Measurements from ENCODE around the gene SIDT2.
"Not testable (repeated sequence)": the region's sequence is repeated elsewhere in the genome, so short reads cannot be mapped to it uniquely, and the experiment has no call there.

The SIDT2 gene

DNA sequence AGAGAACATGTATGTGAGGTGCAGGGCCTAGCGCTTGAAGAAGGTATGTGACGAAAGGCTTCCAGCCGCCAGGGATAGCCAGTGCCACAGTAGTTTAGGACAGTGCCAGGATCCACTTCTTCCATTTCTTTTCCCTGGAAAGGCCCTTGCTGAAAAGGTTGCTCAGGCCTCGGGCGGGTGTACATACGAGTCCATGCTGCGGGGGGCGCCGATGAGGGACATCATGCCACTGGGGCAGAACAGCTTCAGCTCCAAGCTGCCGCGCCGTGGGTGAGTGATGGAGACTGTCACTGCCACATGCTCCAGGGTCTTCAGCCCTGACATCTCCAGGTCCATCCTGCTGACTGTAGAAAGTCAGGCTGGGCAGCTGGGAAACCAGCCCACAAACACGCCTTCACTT, 30.2 kb downstream of the SIDT2 start:
- H3K4me1 ChIP-seq (ENCODE audit: insufficient read depth, insufficient read length); H3K9me3 ChIP-seq (ENCODE audit: insufficient read depth, low read length); H3K27me3 ChIP-seq (ENCODE audit: insufficient read depth, insufficient read length); H3K9ac ChIP-seq (ENCODE audit: insufficient read length, low read depth); DNase-seq (ENCODE audit: low read depth, low spot score); H3K4me3 ChIP-seq (ENCODE audit: insufficient read length, low read depth): not testable (repeated sequence)
- H3K36me3 ChIP-seq (ENCODE audit: insufficient read depth, insufficient read length, low read length) = peaks cover 32% of the 10 kb centered on the region

DNA sequence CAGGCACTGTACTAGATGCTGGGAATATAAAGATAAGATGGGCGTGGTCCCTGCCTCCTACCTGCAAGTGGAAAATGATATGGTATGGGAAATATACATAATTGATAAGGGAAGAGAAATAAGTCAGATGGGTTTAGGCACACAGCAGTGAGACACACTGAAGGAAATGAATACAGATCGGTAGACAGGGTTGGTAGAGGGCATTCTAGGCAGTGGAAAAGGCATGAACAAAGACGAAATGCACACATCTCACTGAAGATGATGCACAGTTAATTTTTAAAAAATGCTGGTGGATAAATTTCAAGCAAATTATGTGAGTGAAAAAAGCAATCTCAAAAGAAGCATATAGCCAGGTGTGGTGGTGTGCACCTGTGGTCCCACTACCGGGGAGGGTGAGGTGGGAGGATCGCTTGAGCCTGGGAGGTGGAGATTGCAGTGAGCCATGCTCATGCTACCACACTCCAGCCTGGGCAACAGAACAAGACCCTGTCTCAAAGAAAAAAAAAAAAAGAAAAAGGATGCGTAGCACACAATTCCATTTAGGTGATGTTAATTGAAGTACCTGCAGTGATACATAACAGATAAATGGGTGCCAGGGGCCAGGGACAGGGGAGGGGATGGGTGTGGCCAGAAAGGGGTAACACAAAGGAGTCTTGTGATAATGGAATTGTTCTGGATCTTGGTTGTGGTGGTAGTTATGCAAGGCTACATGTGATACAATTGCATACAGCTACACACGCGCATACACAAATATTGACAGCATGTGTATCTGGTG, 31.0 kb downstream of the SIDT2 start:
- peaks cover 29% of the 10 kb centered on the region for H3K36me3 ChIP-seq (ENCODE audit: insufficient read depth, insufficient read length, low read length)
- not testable (repeated sequence) for H3K9ac ChIP-seq (ENCODE audit: insufficient read length, low read depth); H3K9me3 ChIP-seq (ENCODE audit: insufficient read depth, low read length); H3K4me3 ChIP-seq (ENCODE audit: insufficient read length, low read depth); H3K27me3 ChIP-seq (ENCODE audit: insufficient read depth, insufficient read length); H3K4me1 ChIP-seq (ENCODE audit: insufficient read depth, insufficient read length); DNase-seq (ENCODE audit: low read depth, low spot score)

DNA sequence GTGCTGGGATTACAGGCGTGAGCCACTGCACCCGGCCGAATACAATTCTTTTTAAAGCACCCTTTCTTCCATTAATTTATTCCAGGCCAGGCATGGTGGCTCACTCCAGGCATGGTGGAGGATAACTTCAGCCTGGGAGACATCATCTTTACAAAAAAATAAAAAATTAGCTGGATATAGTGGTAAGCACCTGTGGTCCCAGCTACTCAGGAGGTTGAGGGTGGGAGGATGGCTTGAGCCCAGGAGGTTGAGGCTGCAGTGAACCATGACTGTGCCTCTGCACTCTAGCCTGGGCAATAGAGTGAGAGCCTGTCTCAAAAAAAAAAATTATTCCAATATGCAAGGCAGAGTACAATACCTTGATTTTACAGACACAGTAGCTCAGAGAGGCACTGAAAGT, 32.1 kb downstream of the SIDT2 start:
- DNase-seq (ENCODE audit: low read depth, low spot score) = no peak
- Histone ChIP-seq H3K4me1 (ENCODE audit: insufficient read depth, insufficient read length) (no peaks in the 10 kb centered on the region), H3K9me3 (ENCODE audit: insufficient read depth, low read length) (no peaks in the 10 kb centered on the region), H3K27me3 (ENCODE audit: insufficient read depth, insufficient read length) (no peaks in the 10 kb centered on the region), H3K9ac (ENCODE audit: insufficient read length, low read depth) (no peak overlapping the region), H3K36me3 (ENCODE audit: insufficient read depth, insufficient read length, low read length) (peaks cover 22% of the 10 kb centered on the region), H3K4me3 (ENCODE audit: insufficient read length, low read depth) (no peak overlapping the region)
- TF ChIP-seq YY1 (IDR thresholded peaks at IDR 0.05; ENCODE audit: insufficient read depth, insufficient read length) (no peak), SUZ12 (IDR thresholded peaks at IDR 0.05; ENCODE audit: extremely low read depth, insufficient read depth, insufficient read length) (no peak), ZNF274 (IDR thresholded peaks at IDR 0.05; ENCODE audit: low read depth, low read length) (no peak)

DNA sequence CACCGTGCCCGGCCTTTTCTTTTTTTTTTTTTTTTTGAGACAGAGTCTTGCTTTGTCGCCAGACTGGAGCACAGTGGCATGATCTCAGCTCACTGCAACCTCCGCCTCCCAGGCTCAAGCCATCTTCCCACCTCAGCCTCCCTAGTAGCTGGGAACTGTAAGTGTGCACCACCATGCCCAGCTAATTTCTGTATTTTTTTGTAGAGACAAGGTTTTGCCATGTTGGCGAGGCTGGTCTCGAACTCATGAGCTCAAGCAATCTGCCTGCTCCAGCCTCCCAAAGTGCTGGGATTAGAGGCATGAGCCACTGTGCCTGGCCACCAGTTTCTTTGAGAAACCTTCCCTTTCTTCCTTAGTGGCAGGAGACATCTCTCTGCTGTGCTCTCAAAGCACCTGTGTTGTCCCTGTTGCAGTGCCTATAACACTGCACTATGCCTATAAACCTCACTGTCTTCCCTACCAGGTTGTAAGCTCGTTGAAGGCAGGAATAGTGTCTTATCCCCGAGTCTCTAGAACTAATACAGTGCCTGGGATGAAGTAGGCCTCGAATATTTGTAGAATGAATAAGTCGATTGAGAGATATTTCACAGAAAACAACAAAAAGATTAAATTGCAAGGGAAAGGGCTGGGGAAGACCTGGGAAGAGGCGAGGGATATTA, 34.3 kb downstream of the SIDT2 start:
- DNase-seq (ENCODE audit: low read depth, low spot score) = no peak
- H3K27me3 ChIP-seq (ENCODE audit: insufficient read depth, insufficient read length) = no peaks in the 10 kb centered on the region
- H3K9ac ChIP-seq (ENCODE audit: insufficient read length, low read depth) = no peak overlapping the region
- no peaks in the 10 kb centered on the region for H3K9me3 ChIP-seq (ENCODE audit: insufficient read depth, low read length)
- no peak overlapping the region for H3K4me3 ChIP-seq (ENCODE audit: insufficient read length, low read depth)
- TF ChIP-seq SUZ12 (IDR thresholded peaks at IDR 0.05; ENCODE audit: extremely low read depth, insufficient read depth, insufficient read length) = no peak
- TF ChIP-seq ZNF274 (IDR thresholded peaks at IDR 0.05; ENCODE audit: low read depth, low read length) = no peak
- no peak for TF ChIP-seq YY1 (IDR thresholded peaks at IDR 0.05; ENCODE audit: insufficient read depth, insufficient read length)
- H3K4me1 ChIP-seq (ENCODE audit: insufficient read depth, insufficient read length) = no peaks in the 10 kb centered on the region
- peaks cover 35% of the 10 kb centered on the region for H3K36me3 ChIP-seq (ENCODE audit: insufficient read depth, insufficient read length, low read length)

DNA sequence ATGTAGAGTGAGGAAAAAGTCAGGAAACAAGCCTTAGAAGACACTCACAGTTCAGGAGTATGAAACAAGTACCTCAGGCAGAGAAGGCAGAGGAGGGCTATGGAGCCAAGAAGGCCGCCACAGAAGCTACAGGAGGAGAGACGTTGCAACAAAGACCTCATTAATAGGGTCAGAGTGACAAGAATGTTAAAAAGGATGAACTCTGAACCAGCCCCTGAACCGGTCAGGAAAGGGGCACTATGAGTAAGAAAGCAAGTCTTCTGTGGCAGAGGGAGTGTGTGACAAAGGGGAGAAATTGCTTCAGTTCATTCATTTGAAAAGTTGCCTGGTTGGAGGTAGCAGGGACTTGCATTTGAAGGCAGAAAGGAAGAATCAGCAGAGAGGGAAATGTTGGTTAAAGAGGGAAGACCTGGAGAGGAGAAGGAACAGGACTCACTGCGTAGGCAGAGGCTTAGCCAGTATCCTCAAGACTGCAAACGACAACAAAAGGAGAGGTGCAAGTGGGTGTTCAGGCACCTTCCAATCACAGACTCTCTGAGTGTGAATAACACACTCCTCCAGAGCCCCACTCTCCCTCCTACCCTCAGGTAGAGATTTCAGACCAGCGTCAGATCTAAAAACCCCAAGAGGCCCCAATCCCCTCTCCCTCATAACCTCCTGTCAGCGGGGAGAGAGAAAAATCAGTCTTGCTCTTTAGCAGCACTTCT, 36.0 kb downstream of the SIDT2 start:
- Histone ChIP-seq H3K27me3 (ENCODE audit: insufficient read depth, insufficient read length) (no peaks in the 10 kb centered on the region), H3K9me3 (ENCODE audit: insufficient read depth, low read length) (no peaks in the 10 kb centered on the region), H3K9ac (ENCODE audit: insufficient read length, low read depth) (no peak overlapping the region), H3K4me3 (ENCODE audit: insufficient read length, low read depth) (no peak overlapping the region), H3K4me1 (ENCODE audit: insufficient read depth, insufficient read length) (no peaks in the 10 kb centered on the region), H3K36me3 (ENCODE audit: insufficient read depth, insufficient read length, low read length) (peaks cover 53% of the 10 kb centered on the region)
- DNase-seq (ENCODE audit: low read depth, low spot score) = no peak
- TF ChIP-seq SUZ12 (IDR thresholded peaks at IDR 0.05; ENCODE audit: extremely low read depth, insufficient read depth, insufficient read length) (no peak), ZNF274 (IDR thresholded peaks at IDR 0.05; ENCODE audit: low read depth, low read length) (no peak), YY1 (IDR thresholded peaks at IDR 0.05; ENCODE audit: insufficient read depth, insufficient read length) (no peak)

DNA sequence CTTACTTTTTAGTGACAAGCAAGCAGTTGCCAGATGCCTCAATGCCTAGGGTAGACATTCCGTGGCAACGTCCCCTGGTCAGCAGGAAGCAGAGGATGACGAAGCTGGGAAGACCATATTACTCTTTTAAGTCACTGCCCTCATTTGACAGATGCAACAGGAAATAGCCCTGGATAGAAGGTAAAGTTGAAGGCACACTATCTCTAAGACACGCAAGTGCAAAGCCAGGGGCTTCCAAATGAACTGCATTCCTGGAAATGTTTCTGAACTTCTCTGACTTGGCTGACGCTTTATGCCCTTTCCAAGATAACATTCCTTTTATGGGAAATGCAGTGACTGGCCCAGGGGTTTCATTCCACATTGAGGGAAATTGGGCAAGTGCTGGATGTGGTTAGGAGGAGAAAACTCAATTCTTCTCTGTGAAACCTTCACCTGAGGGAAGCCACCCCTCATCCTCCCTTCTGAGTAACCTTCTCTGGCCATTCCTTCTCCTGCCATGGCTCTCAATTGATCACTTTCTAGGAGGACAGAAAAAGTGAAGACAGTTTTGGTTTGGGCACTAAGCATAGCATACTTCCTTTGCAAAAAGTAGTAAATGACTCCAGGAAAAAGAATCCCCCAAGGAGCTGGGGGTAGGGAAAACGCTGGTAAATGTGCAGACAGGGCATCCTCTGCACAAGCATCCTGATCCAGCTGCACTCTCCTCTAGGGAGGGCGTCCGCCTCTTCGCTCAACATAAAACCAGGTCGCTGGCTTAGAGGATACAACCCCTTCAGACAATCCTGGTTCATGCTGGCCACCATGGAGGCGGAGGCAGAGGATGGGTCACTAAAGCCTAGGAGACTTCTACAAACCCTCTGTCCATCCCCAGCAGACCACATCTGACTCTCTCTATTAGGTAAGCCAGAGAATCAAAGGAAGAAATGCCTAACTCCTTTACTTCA, 38.9 kb downstream of the SIDT2 start:
- TF ChIP-seq ZNF274 (IDR thresholded peaks at IDR 0.05; ENCODE audit: low read depth, low read length) (no peak), YY1 (IDR thresholded peaks at IDR 0.05; ENCODE audit: insufficient read depth, insufficient read length) (no peak), SUZ12 (IDR thresholded peaks at IDR 0.05; ENCODE audit: extremely low read depth, insufficient read depth, insufficient read length) (no peak)
- Histone ChIP-seq H3K4me3 (ENCODE audit: insufficient read length, low read depth) (no peak overlapping the region), H3K9me3 (ENCODE audit: insufficient read depth, low read length) (no peaks in the 10 kb centered on the region), H3K36me3 (ENCODE audit: insufficient read depth, insufficient read length, low read length) (peaks cover 79% of the 10 kb centered on the region), H3K4me1 (ENCODE audit: insufficient read depth, insufficient read length) (peaks cover 5% of the 10 kb centered on the region), H3K9ac (ENCODE audit: insufficient read length, low read depth) (no peak overlapping the region), H3K27me3 (ENCODE audit: insufficient read depth, insufficient read length) (no peaks in the 10 kb centered on the region)
- DNase-seq (ENCODE audit: low read depth, low spot score) = no peak

Data from NT2/D1 (cell line).